Caco-2 (cell line): ENCODE measurements around the gene ATP8B2. TPM values are rescaled to one million over a fixed set of nuclear protein-coding genes. Genes with fewer than 3 reads are reported as not detected.
"Not testable (repeated sequence)": the region's sequence is repeated elsewhere in the genome, so short reads cannot be mapped to it uniquely, and the experiment has no call there.

Experiments used
- BruUV-seq: library from RNA; stranded (reverse); fragments of 400-500 nt; replicated peaks from 2 replicates; lab custom pipeline; 2021; lab: Mats Ljungman, UMichigan
- CTCF ChIA-PET: fragments of 300-600 bp; sonication (Branson Sonifier 250); formaldehyde crosslinking; loops from one replicate; lab custom pipeline; 2022; ENCODE audit warnings: antibody characterized with exemption; lab: Charles Lee
- POLR2A ChIA-PET: fragments of 300-600 bp; sonication (Branson Sonifier 250); formaldehyde crosslinking; loops from one replicate; lab custom pipeline; 2022; ENCODE audit warnings: antibody characterized with exemption; lab: Charles Lee
- DNase-seq, 2 experiments: peaks; one replicate each; pipeline versions ENCODE4 v3.0.0 to v3.0.0-alpha.2; 2020 to 2022
- H3K27me3 ChIP-seq: replicated peaks from 2 replicates; pipeline ENCODE4 v1.6.0; 2011; ENCODE audit warnings: low read length; ENCODE audit not compliant: control insufficient read depth, insufficient read depth
- H3K36me3 ChIP-seq: 2 replicates; pipeline ENCODE4 v1.5.1; 2011; ENCODE audit warnings: low read length; ENCODE audit not compliant: control insufficient read depth, insufficient read depth
- H3K4me1 ChIP-seq: fragments of 250-450 bp; sonication (Bioruptor Pico); 2 replicates; pipeline ENCODE4 v1.5.1; 2020; ENCODE audit warnings: mild to moderate bottlenecking
- H3K4me3 ChIP-seq: 2 replicates; pipeline ENCODE4 v1.5.1; 2011; ENCODE audit warnings: low read depth, mild to moderate bottlenecking, control low read depth, low read length
- H3K9me3 ChIP-seq: fragments of 250-450 bp; sonication (Bioruptor Pico); 2 replicates; pipeline ENCODE4 v1.5.1; 2020; ENCODE audit warnings: mild to moderate bottlenecking, moderate library complexity
- H3K27ac Mint-ChIP-seq: one replicate; pipeline ENCODE4 v1.8.0; 2022; ENCODE audit warnings: mixed read lengths; ENCODE audit not compliant: unreplicated experiment
- H3K27me3 Mint-ChIP-seq: one replicate; pipeline ENCODE4 v1.8.0; 2022; ENCODE audit warnings: mixed read lengths; ENCODE audit not compliant: insufficient read depth, unreplicated experiment
- H3K36me3 Mint-ChIP-seq: one replicate; pipeline ENCODE4 v1.8.0; 2022; ENCODE audit warnings: mild to moderate bottlenecking, mixed read lengths; ENCODE audit not compliant: insufficient read depth, unreplicated experiment
- H3K4me1 Mint-ChIP-seq: one replicate; pipeline ENCODE4 v1.8.0; 2022; ENCODE audit warnings: low read depth, mixed read lengths; ENCODE audit not compliant: unreplicated experiment
- H3K4me3 Mint-ChIP-seq: one replicate; pipeline ENCODE4 v1.8.0; 2022; ENCODE audit warnings: mild to moderate bottlenecking, moderate library complexity, mixed read lengths; ENCODE audit not compliant: unreplicated experiment
- H3K9me3 Mint-ChIP-seq: one replicate; pipeline ENCODE4 v1.8.0; 2022; ENCODE audit warnings: mixed read lengths; ENCODE audit not compliant: unreplicated experiment
- CTCF ChIP-seq, 2 experiments: fragments of 200-600 bp in 1 of 2; IDR thresholded peaks; 1 replicate in 1 of 2; 2 replicates in 1 of 2; pipeline versions ENCODE4 v1.5.1 to v1.8.0; 2011 to 2022; ENCODE audit warnings: antibody characterized with exemption in 1 of 2, control low read depth in 1 of 2, inconsistent platforms in 1 of 2, low read depth in 1 of 2, low read length in 1 of 2, mild to moderate bottlenecking in 1 of 2, moderate library complexity in 1 of 2; ENCODE audit not compliant: insufficient read depth in 1 of 2, severe bottlenecking in 1 of 2, unreplicated experiment in 1 of 2
- intact Hi-C: fragments of 100-400 bp; cut with micrococcal nuclease; formaldehyde crosslinking; loops from one replicate; pipeline ENCODE4 v1.10.0; 2022; ENCODE audit not compliant: unreplicated experiment
- total RNA-seq: library from RNA; stranded (reverse); gene quantifications from 2 replicates; pipeline ENCODE4 v1.2.3, GENCODE V29; 2022

Gene ATP8B2
- total RNA-seq, 1 experiment from 2014 or later, result 10.5 TPM

- ChIA-PET CTCF (interaction anchor here (0.6 kb wide), 1 partner anchor 36 kb away, joined by 4 read pairs; no protein-coding TSS in a partner anchor), POLR2A (no interaction called here)
- no peak for DNase-seq
- Mint-ChIP-seq H3K27me3 (no peaks in the 10 kb centered on the region), H3K27ac (no peak overlapping the region), H3K36me3 (peaks cover 6% of the 10 kb centered on the region), H3K4me1 (no peaks in the 10 kb centered on the region), H3K9me3 (no peaks in the 10 kb centered on the region), H3K4me3 (no peak overlapping the region)
- BruUV-seq, result no TSS peak
- Histone ChIP-seq H3K9me3 (no peaks in the 10 kb centered on the region), H3K4me3 (no peak overlapping the region), H3K36me3 (no peaks in the 10 kb centered on the region), H3K27me3 (no peaks in the 10 kb centered on the region), H3K4me1 (no peaks in the 10 kb centered on the region)
- no peak for TF ChIP-seq CTCF (IDR thresholded peaks at IDR 0.05; ENCODE audit: insufficient read depth in 1 of 2, low read depth in 1 of 2, low read length in 1 of 2, severe bottlenecking in 1 of 2, unreplicated experiment in 1 of 2)
- intact Hi-C loops, result no loop called here
These were observed 23.7 kb upstream of the ATP8B2 start for GRCh38 chr1:154301582-154301981.

- no peaks in the 10 kb centered on the region for H3K9me3 Mint-ChIP-seq
- no peaks in the 10 kb centered on the region for H3K4me1 ChIP-seq
- intact Hi-C loops, result no loop called here
- no peaks in the 10 kb centered on the region for H3K36me3 Mint-ChIP-seq
- DNase-seq, result no peak
- ChIA-PET CTCF (interaction anchor here (0.8 kb wide), 1 partner anchor 21 kb away, joined by 4 read pairs; no protein-coding TSS in a partner anchor), POLR2A (no interaction called here)
- H3K27me3 ChIP-seq, result no peaks in the 10 kb centered on the region
- H3K27ac Mint-ChIP-seq, result no peak overlapping the region
- no peak overlapping the region for H3K4me3 Mint-ChIP-seq
- H3K4me3 ChIP-seq, result no peak overlapping the region
- TF ChIP-seq CTCF (IDR thresholded peaks at IDR 0.05; ENCODE audit: insufficient read depth in 1 of 2, low read depth in 1 of 2, low read length in 1 of 2, severe bottlenecking in 1 of 2, unreplicated experiment in 1 of 2), result no peak
- BruUV-seq, result no TSS peak
- H3K9me3 ChIP-seq, result peaks cover 5% of the 10 kb centered on the region; the same call in 1 of the 2 replicates
- no peaks in the 10 kb centered on the region for H3K36me3 ChIP-seq
- H3K4me1 Mint-ChIP-seq, result no peaks in the 10 kb centered on the region
- H3K27me3 Mint-ChIP-seq, result no peaks in the 10 kb centered on the region
These were observed 20.5 kb upstream of the ATP8B2 start for GRCh38 chr1:154304664-154305337.

- DNase-seq, result no peak
- Mint-ChIP-seq H3K27me3 (no peaks in the 10 kb centered on the region), H3K4me3 (no peak overlapping the region), H3K36me3 (no peaks in the 10 kb centered on the region), H3K4me1 (no peaks in the 10 kb centered on the region), H3K9me3 (no peaks in the 10 kb centered on the region), H3K27ac (no peak overlapping the region)
- no peak overlapping the region for H3K4me3 ChIP-seq
- intact Hi-C loops, result no loop called here
- H3K27me3 ChIP-seq, result no peaks in the 10 kb centered on the region
- BruUV-seq, result no TSS peak
- ChIA-PET CTCF (interaction anchor here (0.7 kb wide), 1 partner anchor 29 kb away, joined by 3 read pairs; no protein-coding TSS in a partner anchor), POLR2A (interaction anchor here (0.6 kb wide), 1 partner anchor 15 kb away, joined by 3 read pairs; the partner anchor contains the start of gene AQP10)
- H3K9me3 ChIP-seq, result peaks cover 5% of the 10 kb centered on the region; the same call in 1 of the 2 replicates
- no peak for TF ChIP-seq CTCF (IDR thresholded peaks at IDR 0.05; ENCODE audit: insufficient read depth in 1 of 2, low read depth in 1 of 2, low read length in 1 of 2, severe bottlenecking in 1 of 2, unreplicated experiment in 1 of 2)
- H3K4me1 ChIP-seq, result no peaks in the 10 kb centered on the region
- no peaks in the 10 kb centered on the region for H3K36me3 ChIP-seq
These were observed 19.2 kb upstream of the ATP8B2 start for GRCh38 chr1:154306151-154306550.

- H3K4me1 Mint-ChIP-seq, H3K36me3 ChIP-seq, H3K4me1 ChIP-seq, H3K27ac Mint-ChIP-seq, H3K4me3 Mint-ChIP-seq, H3K9me3 ChIP-seq, H3K4me3 ChIP-seq, H3K27me3 Mint-ChIP-seq, intact Hi-C loops, POLR2A ChIA-PET, H3K9me3 Mint-ChIP-seq, H3K27me3 ChIP-seq, H3K36me3 Mint-ChIP-seq, DNase-seq, CTCF ChIA-PET, BruUV-seq: not testable (repeated sequence)
These were observed 17.6 kb upstream of the ATP8B2 start for GRCh38 chr1:154307670-154308270.

- H3K9me3 Mint-ChIP-seq, H3K36me3 ChIP-seq, H3K36me3 Mint-ChIP-seq, H3K27me3 Mint-ChIP-seq, intact Hi-C loops, CTCF ChIA-PET, H3K4me1 Mint-ChIP-seq, H3K27me3 ChIP-seq, H3K27ac Mint-ChIP-seq, POLR2A ChIA-PET, H3K4me3 ChIP-seq, BruUV-seq, H3K4me3 Mint-ChIP-seq, H3K4me1 ChIP-seq, H3K9me3 ChIP-seq, DNase-seq: not testable (repeated sequence)
These were observed 16.2 kb upstream of the ATP8B2 start for GRCh38 chr1:154309136-154309535.
